Activated CD4-positive, alpha-beta T cell treated with anti-CD3 and anti-CD28 coated beads, Interleukin-2, amount 50 U/mL, for 1 hour (primary cell): Measurements from ENCODE around the gene LNX2.

Experiments
- DNase-seq: peaks from one replicate; pipeline ENCODE4 v3.0.0-alpha.2; 2020

The LNX2 gene

GRCh38 chr13:27549406-27549981 lies 70.8 kb downstream of the LNX2 start:
- no peak for DNase-seq

- DNase-seq, result no peak
Observed at GRCh38 chr13:27542220-27542619, 78.1 kb downstream of the LNX2 start.

DNA sequence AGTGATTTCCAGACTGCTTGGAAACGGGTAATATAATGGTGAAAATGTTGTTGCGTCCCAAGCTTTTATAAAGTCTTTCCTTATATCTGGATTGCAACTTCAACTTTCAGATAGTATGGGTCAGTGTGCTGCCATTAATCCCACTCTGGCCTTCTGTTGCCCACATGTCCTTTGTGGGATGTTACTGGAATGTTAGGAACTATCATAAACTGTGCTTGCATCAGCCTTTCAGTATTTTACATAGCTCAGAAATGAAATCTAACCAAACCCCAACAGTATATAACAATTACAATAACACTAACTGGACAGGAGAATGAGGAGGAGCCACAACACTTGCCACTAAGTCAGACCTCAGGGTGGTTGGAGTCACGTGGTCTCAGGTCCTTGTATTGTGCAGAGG lies 78.9 kb downstream of the LNX2 start:
- no peak for DNase-seq

DNA sequence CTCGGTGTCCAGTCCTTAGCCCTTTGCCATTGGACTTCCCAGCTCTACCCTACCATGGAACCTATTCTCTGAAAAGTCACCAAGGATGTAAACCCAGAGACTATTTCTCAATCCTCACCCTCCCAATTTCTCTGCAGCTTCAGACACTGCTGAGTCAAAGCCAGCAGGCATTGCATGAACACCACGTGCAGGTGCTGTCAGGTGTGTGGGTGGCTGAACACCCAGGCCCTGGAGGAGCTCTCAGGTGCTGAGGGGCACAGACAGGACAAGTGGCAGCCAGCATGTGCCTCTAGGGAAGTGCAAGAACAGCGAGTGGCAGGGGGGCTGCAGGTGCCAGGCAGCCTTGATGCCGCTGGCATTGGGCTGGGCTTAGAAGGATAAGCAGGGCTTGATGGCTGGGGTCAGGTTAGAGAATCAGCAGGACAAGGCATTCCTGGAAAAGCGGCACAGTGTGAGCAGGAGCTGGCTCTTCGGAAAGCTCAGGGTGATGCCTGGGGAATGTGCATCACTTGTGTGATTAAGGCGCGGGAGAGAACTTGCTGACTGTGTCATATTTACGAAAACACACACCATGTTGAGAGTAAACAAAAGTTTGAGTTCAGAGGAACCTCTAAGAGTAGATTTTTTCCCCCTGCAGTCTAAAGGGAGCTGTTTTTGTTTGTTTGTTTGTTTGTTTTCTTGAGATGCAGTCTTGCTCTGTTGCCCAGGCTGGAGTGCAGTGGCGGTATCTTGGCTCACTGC lies 83.8 kb downstream of the LNX2 start:
- no peak for DNase-seq

DNA sequence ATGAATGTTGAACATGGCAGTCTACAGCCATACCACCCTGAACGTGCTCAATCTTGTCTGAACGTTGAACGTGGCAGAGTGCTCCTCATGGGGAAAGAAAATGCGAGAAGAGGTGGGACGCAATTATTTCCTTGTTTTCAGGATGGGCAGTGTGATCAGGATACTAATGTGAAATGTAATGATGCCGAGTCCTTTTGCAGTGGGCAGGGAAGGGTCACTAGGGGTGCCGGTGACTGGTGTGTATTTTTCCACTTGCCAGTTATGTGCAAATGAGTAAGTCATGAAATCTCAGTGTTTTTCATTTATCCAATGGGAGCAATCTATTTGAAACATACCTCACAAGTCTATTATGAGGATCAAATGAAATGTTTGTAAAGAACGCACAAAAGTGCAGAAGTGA lies 84.8 kb downstream of the LNX2 start:
- DNase-seq, result no peak

GRCh38 chr13:27534981-27535380 lies 85.3 kb downstream of the LNX2 start:
- no peak for DNase-seq

- DNase-seq, result no peak
Observed at GRCh38 chr13:27534108-27534980, 86.0 kb downstream of the LNX2 start.

GRCh38 chr13:27533155-27533643 lies 87.1 kb downstream of the LNX2 start:
- peak; percentile 44 for DNase-seq

DNA sequence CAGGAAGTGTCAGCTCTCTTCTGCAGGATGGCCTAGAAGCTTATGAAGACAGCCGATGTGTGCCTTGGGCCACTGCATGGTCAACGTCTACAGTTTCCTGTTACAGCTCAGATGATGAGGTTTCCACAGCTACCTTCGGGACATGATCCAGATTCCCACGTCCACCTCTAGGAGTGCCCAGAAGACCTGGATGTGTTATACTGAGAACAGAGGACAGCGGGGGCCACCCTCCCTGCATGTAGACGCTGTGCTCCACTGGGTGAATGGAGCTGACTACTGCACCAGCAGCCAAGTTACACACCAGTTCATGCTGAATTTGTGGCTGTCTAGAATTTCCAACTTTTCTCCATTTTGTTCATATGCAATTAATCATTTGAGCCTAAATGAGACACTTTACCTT lies 91.4 kb downstream of the LNX2 start:
- DNase-seq, result no peak

DNA sequence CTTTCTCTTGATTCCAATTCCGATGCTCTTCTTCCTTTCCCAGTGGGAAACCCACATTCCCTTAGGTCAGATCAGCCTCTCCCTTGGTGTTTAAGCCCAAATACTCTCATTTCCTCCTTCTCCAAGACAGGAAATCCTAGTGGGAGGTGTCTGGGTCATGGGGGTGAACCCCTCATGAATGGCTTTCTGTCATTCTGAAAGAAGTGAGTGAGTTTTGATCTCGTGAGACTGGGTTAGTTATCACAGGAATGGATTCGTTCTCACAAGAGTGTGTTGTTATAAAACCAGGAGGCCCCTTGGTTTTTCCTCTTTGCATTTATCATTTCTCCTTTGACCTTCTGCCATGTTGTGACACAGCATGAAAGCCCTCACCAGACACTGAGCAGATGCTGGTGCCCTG lies 93.8 kb downstream of the LNX2 start:
- no peak for DNase-seq

DNA sequence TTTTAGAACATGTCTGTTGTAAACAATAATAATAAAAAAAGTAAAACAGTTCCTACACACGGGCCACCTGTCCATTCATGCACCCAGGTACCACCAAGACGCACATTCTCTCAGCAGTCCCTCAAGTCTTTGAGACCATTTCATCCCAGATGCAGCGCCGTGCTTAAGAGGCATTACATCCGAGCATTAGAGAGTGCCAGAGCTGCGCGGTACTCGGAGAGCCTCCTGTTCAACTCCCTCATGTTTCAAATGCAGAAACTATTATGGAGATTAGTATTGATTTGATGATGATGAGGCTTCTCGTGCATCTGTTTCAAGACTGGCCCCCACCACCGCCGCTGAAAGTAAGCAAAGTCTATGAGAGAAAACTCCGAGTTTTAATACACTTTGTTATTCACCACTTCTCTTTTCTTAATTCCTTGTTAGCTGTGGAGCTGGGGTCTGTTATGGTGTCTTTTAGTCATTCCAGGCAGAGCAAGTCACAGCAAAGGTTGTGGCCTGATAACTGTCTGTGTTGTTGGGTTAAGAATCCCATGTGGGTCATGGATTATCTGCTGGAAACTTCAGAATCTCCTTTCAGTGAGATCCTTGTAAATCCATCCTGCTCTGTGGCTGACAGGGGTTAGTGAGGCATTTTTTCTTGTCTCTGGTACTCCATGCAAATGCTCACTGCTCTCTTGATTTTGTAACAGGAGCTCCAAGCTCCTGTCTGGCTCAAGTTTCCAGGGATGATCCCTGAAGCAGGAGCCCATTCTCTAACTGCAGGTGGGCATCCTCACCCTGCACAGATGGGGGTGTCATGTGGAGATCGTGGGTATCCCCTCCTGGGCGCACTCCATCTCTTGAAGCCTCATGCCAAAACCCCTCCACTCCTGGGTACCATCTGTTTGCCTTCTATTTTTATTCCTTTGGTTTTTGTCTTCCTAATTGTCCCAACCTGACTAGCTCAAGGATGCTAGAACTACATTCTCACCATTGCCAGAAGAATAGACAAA lies 95.1 kb downstream of the LNX2 start:
- no peak for DNase-seq

DNA sequence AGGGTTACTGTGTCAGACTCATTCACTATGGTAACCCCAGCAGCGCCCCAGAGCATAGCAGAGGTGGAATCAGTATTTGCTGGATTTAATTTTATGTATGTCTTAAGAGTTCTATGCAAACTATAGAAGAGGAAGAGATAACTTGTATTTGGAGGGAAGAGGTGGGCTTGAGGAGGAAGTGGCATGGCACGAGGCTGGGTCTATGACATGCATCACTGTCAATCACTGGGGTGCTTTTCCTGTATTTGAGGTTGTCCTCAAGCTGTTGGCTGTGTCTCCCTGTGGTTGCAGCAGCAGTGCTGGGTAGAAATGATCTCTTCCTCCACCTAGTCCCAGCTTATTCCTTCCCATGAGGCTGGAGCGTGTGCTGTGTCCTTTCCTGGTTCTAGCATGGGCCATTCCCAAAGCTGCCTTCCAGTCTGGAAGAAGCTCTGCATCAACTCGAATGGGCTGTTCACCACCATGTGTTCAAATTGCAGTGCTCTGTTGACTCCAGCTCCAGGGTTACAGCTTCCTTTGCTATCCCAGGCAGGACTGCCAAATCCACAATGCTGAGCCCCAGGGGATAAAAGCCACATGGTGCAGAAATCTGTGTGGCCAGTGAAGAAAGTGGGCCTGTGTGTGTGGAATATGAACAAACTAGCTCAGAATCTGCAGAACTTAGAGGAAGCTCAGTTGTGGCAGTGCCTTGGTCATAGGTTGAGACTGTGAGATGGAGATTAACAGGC lies 96.8 kb downstream of the LNX2 start:
- DNase-seq, result no peak

DNA sequence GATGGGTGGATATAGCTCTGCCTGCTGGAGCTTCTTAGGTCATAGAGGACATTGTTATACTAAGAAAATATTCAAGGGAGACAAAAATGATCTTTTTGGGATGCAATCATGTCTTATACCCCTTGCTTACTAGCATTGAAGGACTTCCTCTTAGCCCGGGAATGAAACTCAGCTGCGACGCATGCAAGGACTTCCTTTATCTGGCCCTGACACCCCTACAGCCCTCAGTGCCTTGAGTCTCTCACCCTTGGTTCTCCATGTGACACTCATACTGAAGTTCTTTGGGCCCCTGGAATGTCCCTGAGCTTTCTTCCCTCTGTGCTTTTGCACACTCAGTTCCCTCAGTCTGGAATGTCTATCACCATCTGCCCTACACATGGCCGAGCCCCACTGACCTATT lies 97.5 kb downstream of the LNX2 start:
- no peak for DNase-seq

- no peak for DNase-seq
Observed at GRCh38 chr13:27516103-27516502, 104.2 kb downstream of the LNX2 start.

GRCh38 chr13:27510082-27510481 lies 110.2 kb downstream of the LNX2 start:
- no peak for DNase-seq

- no peak for DNase-seq
Observed at GRCh38 chr13:27508802-27509201, 111.5 kb downstream of the LNX2 start.

DNA sequence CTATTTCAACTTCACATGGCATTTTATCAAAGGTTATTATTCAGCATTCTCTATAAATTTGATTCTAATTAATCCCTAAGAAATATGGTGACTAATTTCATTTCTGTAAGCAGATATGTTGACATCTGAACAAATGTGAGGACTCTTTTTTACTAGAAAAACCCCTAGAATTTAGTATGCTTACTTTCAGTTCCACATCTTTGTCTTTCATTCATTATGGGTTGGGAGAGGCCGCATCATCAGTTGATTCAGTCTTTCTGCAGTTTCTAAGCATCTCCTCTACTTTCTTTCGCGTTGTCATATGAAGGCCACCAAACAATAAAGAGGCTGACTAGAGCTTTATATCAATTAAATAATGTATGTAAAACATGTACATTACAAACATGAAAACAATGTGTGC lies 114.5 kb downstream of the LNX2 start:
- no peak for DNase-seq

DNA sequence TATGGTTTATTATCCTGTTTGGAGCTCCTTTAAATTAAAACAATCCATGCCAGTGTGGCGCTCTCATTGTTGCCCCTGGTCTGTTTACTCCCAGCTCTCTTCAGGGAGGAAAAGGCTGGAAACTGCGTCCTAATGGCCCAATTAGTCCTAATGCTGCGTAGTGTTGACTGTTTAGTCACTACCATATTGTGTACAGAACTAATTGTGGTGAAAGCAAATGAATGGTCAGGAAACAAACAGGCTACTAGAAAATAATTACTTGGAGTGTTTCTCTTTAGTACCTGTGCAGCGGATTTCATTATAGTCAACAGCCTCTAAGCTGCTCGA lies 115.5 kb downstream of the LNX2 start:
- DNase-seq, result no peak

DNA sequence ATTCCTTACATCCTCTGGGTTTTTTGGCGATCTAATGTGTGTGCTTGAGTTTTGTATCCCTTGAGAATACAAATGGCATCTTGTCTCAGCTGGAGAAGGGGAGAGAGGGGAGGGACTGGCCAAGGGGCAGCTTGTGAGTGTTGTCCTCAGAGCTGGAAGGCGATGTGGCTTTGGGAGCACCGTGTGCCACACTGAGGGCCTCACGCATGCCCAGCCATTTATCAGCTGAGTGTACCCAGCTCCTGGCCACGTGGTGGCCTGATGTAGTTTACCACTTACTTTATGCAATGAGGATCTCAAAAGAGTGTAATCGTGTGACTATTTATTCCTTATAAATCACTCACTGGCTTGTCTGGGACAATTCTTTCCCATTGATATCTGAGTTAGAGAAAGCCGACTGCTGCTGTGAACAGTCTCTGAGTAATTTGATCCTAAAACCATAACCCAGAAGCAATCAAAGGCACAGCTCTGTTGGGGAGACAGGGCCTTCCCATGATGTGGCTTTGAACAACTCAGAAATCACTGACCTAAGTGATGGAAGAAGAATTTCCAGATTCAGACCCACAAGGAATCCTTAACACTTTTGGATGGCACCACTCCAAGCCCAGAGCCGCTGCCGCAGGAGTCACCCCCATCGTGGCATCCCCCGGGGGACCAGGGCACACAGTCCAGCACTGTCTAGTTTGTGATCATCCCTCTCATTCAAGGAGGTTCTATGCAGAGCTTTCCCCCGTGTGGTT lies 116.0 kb downstream of the LNX2 start:
- DNase-seq, result no peak

DNA sequence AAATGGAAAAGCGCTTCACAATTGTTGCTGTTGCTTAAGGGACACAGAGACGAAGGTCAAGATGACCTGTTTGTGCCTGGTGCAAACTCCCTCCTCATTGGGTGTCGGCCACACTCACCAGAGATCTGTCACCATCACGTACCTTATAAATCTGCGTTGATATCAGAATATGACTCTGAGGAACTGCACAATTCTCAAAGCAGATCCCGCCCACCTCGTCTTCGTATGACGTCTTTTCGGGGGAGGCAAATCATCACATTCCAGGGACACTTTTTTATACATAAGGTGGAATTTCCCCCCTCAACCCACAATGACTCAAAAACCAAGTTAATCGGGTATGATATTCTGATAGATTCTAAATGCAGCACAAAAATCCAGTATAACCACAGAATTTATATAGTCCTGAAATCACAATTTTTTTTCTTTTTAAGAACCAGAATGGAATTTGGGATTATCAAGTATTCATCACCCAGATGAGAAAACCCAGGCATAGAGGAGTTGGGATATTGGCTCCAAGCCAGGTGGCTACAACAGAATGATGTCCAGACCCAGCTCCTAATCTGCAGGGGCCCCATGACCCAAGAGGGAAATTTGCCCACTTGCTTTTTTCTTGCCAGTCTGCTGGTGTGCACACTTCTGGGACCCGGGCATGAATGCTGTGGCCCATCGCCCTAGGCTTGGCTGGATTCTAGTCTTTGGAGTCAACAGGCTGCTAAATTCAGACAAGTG lies 119.4 kb downstream of the LNX2 start:
- no peak for DNase-seq
